IMR-90 (cell line): Measurements from ENCODE around the gene TBC1D22A. TPM values are rescaled to one million over a fixed set of nuclear protein-coding genes. Genes with fewer than 3 reads are reported as not detected.

Experiments used
- ATAC-seq: fragments of 200-7000 bp; cut with Tn5 transposase; 2 replicates; pipeline ENCODE4 v1.9.1; 2020; ENCODE audit warnings: low read depth, mild to moderate bottlenecking, moderate library complexity
- BruUV-seq: library from RNA; stranded (reverse); fragments of 400-500 nt; replicated peaks from 2 replicates; lab custom pipeline; 2021; lab: Mats Ljungman, UMichigan
- CTCF ChIA-PET: fragments of 300-600 bp; formaldehyde crosslinking; extraction: SDS; loops from one replicate; lab custom pipeline; 2021; ENCODE audit warnings: antibody characterized with exemption; lab: Yijun Ruan, JAX
- POLR2A ChIA-PET: fragments of 300-600 bp; sonication (Branson Sonifier 250); formaldehyde crosslinking; loops from one replicate; lab custom pipeline; 2022; ENCODE audit warnings: antibody characterized with exemption; ENCODE audit not compliant: unreplicated experiment; lab: Charles Lee
- DNase-seq: peaks from one replicate; pipeline ENCODE4 v3.0.0; 2013
- H2AFZ ChIP-seq: replicated peaks from 2 replicates; pipeline ENCODE3; 2013; ENCODE audit warnings: low read length, mild to moderate bottlenecking; ENCODE audit not compliant: poor library complexity
- H2AK5ac ChIP-seq: 2 replicates; pipeline ENCODE4 v1.6.1; 2013; ENCODE audit warnings: low read depth, low read length, inconsistent platforms
- H2AK9ac ChIP-seq: replicated peaks from 2 replicates; pipeline ENCODE3; 2013; ENCODE audit warnings: mild to moderate bottlenecking, low read depth, low read length, moderate library complexity; ENCODE audit not compliant: poor library complexity
- H2BK120ac ChIP-seq: 2 replicates; pipeline ENCODE4 v1.6.1; 2013; ENCODE audit warnings: low read depth, low read length, inconsistent platforms
- H2BK15ac ChIP-seq: 3 replicates; pipeline ENCODE4 v1.6.1; 2013; ENCODE audit warnings: low read depth, low read length, inconsistent platforms
- H2BK20ac ChIP-seq: 2 replicates; pipeline ENCODE4 v1.6.1; 2013; ENCODE audit warnings: low read depth, mild to moderate bottlenecking, inconsistent platforms, low read length, moderate library complexity
- H2BK5ac ChIP-seq: 2 replicates; pipeline ENCODE4 v1.6.1; 2013; ENCODE audit warnings: mild to moderate bottlenecking, low read depth, low read length, inconsistent platforms; ENCODE audit not compliant: poor library complexity, severe bottlenecking
- H3K14ac ChIP-seq: replicated peaks from 2 replicates; pipeline ENCODE4 v1.6.1; 2013; ENCODE audit warnings: low read depth, low read length, inconsistent platforms
- H3K18ac ChIP-seq: 2 replicates; pipeline ENCODE4 v1.6.1; 2013; ENCODE audit warnings: low read depth, low read length, control low read depth
- H3K23ac ChIP-seq: 2 replicates; pipeline ENCODE4 v1.6.1; 2013; ENCODE audit warnings: low read depth, low read length, inconsistent platforms
- H3K27ac ChIP-seq: 2 replicates; pipeline ENCODE4 v1.5.1; 2013; ENCODE audit warnings: mild to moderate bottlenecking, control low read depth, low read length; ENCODE audit not compliant: insufficient read depth
- H3K27me3 ChIP-seq: 2 replicates; pipeline ENCODE4 v1.6.1; 2013; ENCODE audit warnings: low read length; ENCODE audit not compliant: control insufficient read depth, insufficient read depth
- H3K36me3 ChIP-seq: 2 replicates; pipeline ENCODE4 v1.6.1; 2013; ENCODE audit warnings: low read length, mixed read lengths; ENCODE audit not compliant: control insufficient read depth, insufficient read depth
- H3K4ac ChIP-seq: 2 replicates; pipeline ENCODE4 v1.6.1; 2013; ENCODE audit warnings: low read depth, low read length, inconsistent platforms
- H3K4me1 ChIP-seq: 2 replicates; pipeline ENCODE4 v1.6.1; 2013; ENCODE audit warnings: low read length, mixed read lengths; ENCODE audit not compliant: control insufficient read depth, insufficient read depth
- H3K4me2 ChIP-seq: 2 replicates; pipeline ENCODE4 v1.6.1; 2013; ENCODE audit warnings: low read depth, mild to moderate bottlenecking, control low read depth, low read length, moderate library complexity
- H3K4me3 ChIP-seq: 2 replicates; pipeline ENCODE4 v1.5.1; 2013; ENCODE audit warnings: low read depth, mild to moderate bottlenecking, control low read depth, low read length, moderate library complexity; ENCODE audit not compliant: insufficient read depth
- H3K56ac ChIP-seq: 2 replicates; pipeline ENCODE4 v1.6.1; 2013; ENCODE audit warnings: low read length, inconsistent platforms; ENCODE audit not compliant: insufficient read depth; ENCODE audit errors: extremely low read depth
- H3K79me1 ChIP-seq, 2 experiments: 2 replicates each; pipeline ENCODE4 v1.6.1; 2013; ENCODE audit warnings: low read length in 2 of 2, inconsistent platforms in 1 of 2, low read depth in 1 of 2
- H3K9ac ChIP-seq: 2 replicates; pipeline ENCODE4 v1.6.1; 2013; ENCODE audit warnings: low read depth, low read length, control low read depth
- H3K9me1 ChIP-seq: 2 replicates; pipeline ENCODE4 v1.6.1; 2013; ENCODE audit warnings: low read length, inconsistent platforms; ENCODE audit not compliant: insufficient read depth
- H3K9me3 ChIP-seq: 2 replicates; pipeline ENCODE4 v1.6.1; 2013; ENCODE audit warnings: low read length; ENCODE audit not compliant: control insufficient read depth, insufficient read depth
- H4K20me1 ChIP-seq: 2 replicates; pipeline ENCODE4 v1.6.1; 2013; ENCODE audit warnings: low read length, inconsistent platforms; ENCODE audit not compliant: insufficient read depth
- H4K5ac ChIP-seq: 2 replicates; pipeline ENCODE4 v1.6.1; 2013; ENCODE audit warnings: mild to moderate bottlenecking, low read depth, low read length, control low read depth
- H4K8ac ChIP-seq, 2 experiments: 2 replicates each; pipeline ENCODE4 v1.6.1; 2013; ENCODE audit warnings: low read depth in 2 of 2, low read length in 2 of 2, control low read depth in 1 of 2, inconsistent platforms in 1 of 2
- H4K91ac ChIP-seq: 2 replicates; pipeline ENCODE4 v1.6.1; 2013; ENCODE audit warnings: low read depth, low read length, inconsistent platforms; ENCODE audit not compliant: insufficient read depth
- MXI1 ChIP-seq: IDR thresholded peaks from 2 replicates; pipeline ENCODE4 v1.6.1; 2012; ENCODE audit warnings: low read depth, mild to moderate bottlenecking, low read length, moderate library complexity, borderline replicate concordance
- RAD21 ChIP-seq: IDR thresholded peaks from 2 replicates; pipeline ENCODE4 v1.6.1; 2012; ENCODE audit warnings: low read length, improper control_type of control experiment
- WGBS, 2 experiments: methylation state at CpG; one replicate each; pipeline versions ENCODE4 v1.1.5 to v1.1.7; 2013; ENCODE audit warnings: missing lambda C conversion rate in 2 of 2; ENCODE audit not compliant: insufficient read length in 1 of 2; ENCODE audit errors: extremely low coverage in 2 of 2; 5-methylcytosine and 5-hydroxymethylcytosine counted together
- dilution Hi-C: fragments of 300-500 bp; cut with HindIII; formaldehyde crosslinking; loops from one replicate; pipeline ENCODE4 v1.14.3; 2018; ENCODE audit warnings: low sequenced_read_pairs; ENCODE audit not compliant: unreplicated experiment
- in situ Hi-C: fragments of 300-500 bp; cut with MboI; formaldehyde crosslinking; loops from 3 replicates; pipeline ENCODE4 v1.14.3; 2019; ENCODE audit warnings: low sequenced_read_pairs, inconsistent platforms, mixed read lengths
- intact Hi-C: fragments of 100-400 bp; cut with micrococcal nuclease; formaldehyde crosslinking; loops from 2 replicates; pipeline ENCODE4 v1.10.0; 2022
- polyA plus RNA-seq, 3 experiments: library from polyadenylated mRNA; depleted of rRNA; stranded (reverse); fragments of >200 nt; gene quantifications; 2 replicates each; pipeline ENCODE4 v1.2.3, GENCODE V29; 2012; ENCODE audit warnings: low replicate concordance in 1 of 3
- total RNA-seq: library from RNA; depleted of rRNA; stranded (reverse); fragments of >200 nt; gene quantifications from 2 replicates; pipeline ENCODE4 v1.2.3, GENCODE V29; 2012
- TF ChIP-seq, protein P1 (sequence below): fragments of 150-350 bp; IDR thresholded peaks from 2 replicates; pipeline ENCODE4 v1.6.1; 2016; ENCODE audit warnings: low read depth, mild to moderate bottlenecking, low read length, moderate library complexity, borderline replicate concordance
- TF ChIP-seq, protein P2 (sequence below): fragments of 150-350 bp; IDR thresholded peaks from 2 replicates; pipeline ENCODE4 v1.6.1; 2017; ENCODE audit warnings: mild to moderate bottlenecking, antibody characterized with exemption, low read length, low read depth

The TBC1D22A gene
- total and polyA plus RNA-seq, 2 of the 4 experiments (the other 2 are of a cell fraction): 9.0 to 16.7 TPM

DNA sequence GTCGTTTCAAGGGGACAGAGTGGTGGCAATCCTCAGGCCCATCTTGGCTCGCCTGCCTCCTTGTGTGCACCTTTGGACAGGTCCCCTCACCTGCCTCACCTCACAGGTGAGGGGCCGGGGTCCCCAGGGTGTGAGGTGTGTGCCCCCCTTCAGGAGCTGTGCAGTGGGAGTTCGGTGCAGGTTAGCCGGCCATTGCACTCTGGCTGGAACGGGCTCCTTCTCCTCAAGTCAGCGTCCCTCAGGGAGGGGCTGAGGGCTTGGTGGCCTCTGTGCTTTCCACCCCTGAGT lies 269.1 kb downstream of the TBC1D22A start:
- Histone ChIP-seq H3K9me1 (0 out of 2 replicates have a peak, but pooled peaks cover 8% of the 10 kb centered on the region), H3K4ac (no peak overlapping the region), H4K20me1 (peaks cover 17% of the 10 kb centered on the region), H3K27me3 (no peaks in the 10 kb centered on the region), H3K18ac (no peak overlapping the region), H3K23ac (no peak overlapping the region), H2BK15ac (no peak overlapping the region), H3K4me1 (peaks cover 2% of the 10 kb centered on the region; the same call in 1 of the 2 replicates), H3K9me3 (no peaks in the 10 kb centered on the region), H3K4me2 (no peak overlapping the region), H3K79me1 (peaks cover 4 to 23% of the 10 kb centered on the region in 2 experiments; a peak in 2 of 4 replicates), H2AK9ac (no peak overlapping the region), H2BK5ac (no peak overlapping the region), H3K4me3 (no peak overlapping the region), H2AFZ (no peak overlapping the region), H3K14ac (no peak overlapping the region), H2BK20ac (no peak overlapping the region), H4K8ac (no peak overlapping the region), H3K9ac (no peak overlapping the region), H3K56ac (no peak overlapping the region), H3K27ac (no peak overlapping the region), H2AK5ac (no peak overlapping the region), H2BK120ac (no peak overlapping the region), H4K91ac (no peak overlapping the region), H4K5ac (no peak overlapping the region), H3K36me3 (no peaks in the 10 kb centered on the region)
- DNase-seq: no peak
- dilution Hi-C loops: no loop called here
- ChIA-PET POLR2A (no interaction called here), CTCF (no interaction called here)
- TF ChIP-seq, protein P1, sequence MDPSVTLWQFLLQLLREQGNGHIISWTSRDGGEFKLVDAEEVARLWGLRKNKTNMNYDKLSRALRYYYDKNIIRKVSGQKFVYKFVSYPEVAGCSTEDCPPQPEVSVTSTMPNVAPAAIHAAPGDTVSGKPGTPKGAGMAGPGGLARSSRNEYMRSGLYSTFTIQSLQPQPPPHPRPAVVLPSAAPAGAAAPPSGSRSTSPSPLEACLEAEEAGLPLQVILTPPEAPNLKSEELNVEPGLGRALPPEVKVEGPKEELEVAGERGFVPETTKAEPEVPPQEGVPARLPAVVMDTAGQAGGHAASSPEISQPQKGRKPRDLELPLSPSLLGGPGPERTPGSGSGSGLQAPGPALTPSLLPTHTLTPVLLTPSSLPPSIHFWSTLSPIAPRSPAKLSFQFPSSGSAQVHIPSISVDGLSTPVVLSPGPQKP: no peak
- TF ChIP-seq, protein P2, sequence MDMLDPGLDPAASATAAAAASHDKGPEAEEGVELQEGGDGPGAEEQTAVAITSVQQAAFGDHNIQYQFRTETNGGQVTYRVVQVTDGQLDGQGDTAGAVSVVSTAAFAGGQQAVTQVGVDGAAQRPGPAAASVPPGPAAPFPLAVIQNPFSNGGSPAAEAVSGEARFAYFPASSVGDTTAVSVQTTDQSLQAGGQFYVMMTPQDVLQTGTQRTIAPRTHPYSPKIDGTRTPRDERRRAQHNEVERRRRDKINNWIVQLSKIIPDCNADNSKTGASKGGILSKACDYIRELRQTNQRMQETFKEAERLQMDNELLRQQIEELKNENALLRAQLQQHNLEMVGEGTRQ: no peak
- TF ChIP-seq MXI1 (no peak), RAD21 (no peak)
- intact Hi-C loops: no loop called here
- no peak for ATAC-seq
- no TSS peak for BruUV-seq
- 80% methylated on average over 1 of the region's 7 CpGs; no CpG with 5 or more reads in 1 of the 2 experiments for WGBS, 2 experiments
- in situ Hi-C loops: no loop called here
